ENCODE results near the gene ANKRD29. TPM values are rescaled to one million over a fixed set of nuclear protein-coding genes. Genes with fewer than 3 reads are reported as not detected.

Gene ANKRD29
- total and polyA plus RNA-seq, 4 experiments from 2014 or later, result 0.91 to 1.3 TPM; not detected in 2

DNA sequence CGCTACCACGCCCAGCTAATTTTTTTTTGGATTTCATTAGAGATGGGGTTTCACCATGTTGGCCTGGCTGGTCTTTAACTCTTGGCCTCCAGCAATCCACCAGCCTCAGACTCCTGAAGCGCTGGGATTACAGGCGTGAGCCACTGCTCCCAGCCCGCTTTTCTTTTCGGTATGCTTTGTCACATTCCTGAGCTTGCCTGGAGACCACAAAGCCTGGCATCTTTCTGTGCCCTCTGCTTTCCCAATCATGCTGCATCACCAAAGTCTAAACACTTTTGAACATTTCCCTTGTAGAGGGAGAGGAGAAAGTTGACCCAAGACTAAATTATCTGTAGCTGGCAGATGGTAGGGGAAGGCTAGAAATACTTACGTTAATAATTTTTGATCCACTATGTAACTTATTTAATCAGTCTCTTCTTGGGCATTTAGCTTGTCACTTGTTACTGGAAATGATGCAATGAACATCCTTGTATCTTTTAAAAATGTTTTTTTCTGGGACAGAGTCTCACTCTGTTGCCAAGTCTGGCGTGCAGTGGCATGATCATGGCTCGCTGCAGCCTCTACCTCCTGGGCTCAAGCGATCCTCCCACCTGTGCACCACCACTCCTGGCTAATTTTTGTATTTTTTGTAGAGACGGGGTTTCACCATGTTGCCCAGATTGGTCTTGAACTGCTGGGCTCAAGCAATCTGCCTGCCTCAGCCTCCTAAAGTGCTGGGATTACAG is 73.7 kb downstream of the ANKRD29 start:
- no peak for DNase-seq
- Histone ChIP-seq H3K27me3 (ENCODE audit: insufficient read depth, low read length) (no peaks in the 10 kb centered on the region), H3K4me1 (ENCODE audit: insufficient read depth, low read length) (peaks cover 21% of the 10 kb centered on the region), H3K36me3 (ENCODE audit: insufficient read depth, low read length) (no peaks in the 10 kb centered on the region), H3K27ac (ENCODE audit: low read depth, low read length) (no peak overlapping the region), H3K4me3 (ENCODE audit: low read length in 2 of 2) (no peak overlapping the region), H3K9me3 (ENCODE audit: control insufficient read depth in 1 of 2, low read length in 2 of 2) (no peaks in the 10 kb centered on the region)
- ChIA-PET CTCF (ENCODE audit: partially characterized antibody) (interaction anchor here (0.8 to 6.1 kb wide), 15 partner anchors 35 to 330 kb away, joined by 3 to 85 read pairs (median 5); partner anchors contain the start of gene RMC1), POLR2A (ENCODE audit: partially characterized antibody) (interaction anchor here (1.7 kb wide), 1 partner anchor 86 kb away, joined by 3 read pairs; the partner anchor contains the start of gene RMC1)
- Mint-ChIP-seq H3K27me3 (peaks cover 0 to 4% of the 10 kb centered on the region in 2 donors), H3K4me1 (peaks cover 11 to 24% (median 19%) of the 10 kb centered on the region in 4 donors), H3K9me3 (no peaks in the 10 kb centered on the region), H3K4me3 (no peak overlapping the region), H3K27ac (peak overlapping the region in 1 of 7 donors; percentile 23), H3K36me3 (peaks cover 0 to 13% of the 10 kb centered on the region in 2 donors)
- intact Hi-C loops (cut with micrococcal nuclease), result loop anchor here (5.0 kb wide), 3 partner anchors 152 to 657 kb away; partner anchors contain the start of gene RBBP8

DNA sequence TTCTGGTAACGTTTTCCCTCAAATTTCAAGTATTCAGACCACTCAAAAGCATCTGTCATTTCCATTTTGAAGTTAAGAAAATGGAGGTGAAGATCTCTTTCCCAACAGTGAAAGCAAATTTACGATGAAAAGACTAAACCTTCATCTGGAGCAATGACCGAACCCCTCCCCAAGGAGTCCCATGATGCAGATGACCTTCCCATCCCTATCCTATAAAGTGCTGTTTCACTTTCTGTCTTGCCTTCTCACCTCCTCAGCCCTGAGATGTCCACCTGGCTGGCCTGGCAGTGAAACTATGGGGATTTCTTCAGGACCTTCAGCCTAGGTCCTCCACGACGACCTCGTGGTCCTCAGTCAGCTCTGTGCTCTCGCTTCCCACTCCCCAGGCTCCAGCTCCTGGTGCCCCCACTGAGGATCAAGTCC is 75.5 kb downstream of the ANKRD29 start:
- Histone ChIP-seq H3K4me1 (ENCODE audit: insufficient read depth, low read length) (peaks cover 38% of the 10 kb centered on the region), H3K36me3 (ENCODE audit: insufficient read depth, low read length) (no peaks in the 10 kb centered on the region), H3K27me3 (ENCODE audit: insufficient read depth, low read length) (no peaks in the 10 kb centered on the region), H3K4me3 (ENCODE audit: low read length in 2 of 2) (peak overlapping the region; percentile 17 to 87), H3K9me3 (ENCODE audit: control insufficient read depth in 1 of 2, low read length in 2 of 2) (no peaks in the 10 kb centered on the region), H3K27ac (ENCODE audit: low read depth, low read length) (peak overlapping the region; percentile 97)
- DNase-seq, result no peak
- Mint-ChIP-seq H3K4me1 (peaks cover 19 to 40% (median 30%) of the 10 kb centered on the region in 4 donors), H3K36me3 (peaks cover 0 to 13% of the 10 kb centered on the region in 2 donors), H3K9me3 (no peaks in the 10 kb centered on the region), H3K27me3 (peaks cover 0 to 4% of the 10 kb centered on the region in 2 donors), H3K27ac (peak overlapping the region; percentile 87 to 98 (median 96)), H3K4me3 (peak overlapping the region; percentile 87 to 96 (median 93))
- intact Hi-C loops (cut with micrococcal nuclease), result loop anchor here (1.0 to 5.0 kb wide), 6 partner anchors 24 to 655 kb away; partner anchors contain the start of gene RBBP8
- POLR2A ChIA-PET (ENCODE audit: partially characterized antibody), result interaction anchor here (0.7 to 2.1 kb wide), 6 partner anchors 44 to 89 kb away, joined by 3 to 16 read pairs (median 4); no protein-coding TSS in a partner anchor
- CTCF ChIA-PET (ENCODE audit: partially characterized antibody), result interaction anchor here (0.7 to 6.1 kb wide), 9 partner anchors 24 to 89 kb away, joined by 3 to 85 read pairs (median 6); no protein-coding TSS in a partner anchor

DNA sequence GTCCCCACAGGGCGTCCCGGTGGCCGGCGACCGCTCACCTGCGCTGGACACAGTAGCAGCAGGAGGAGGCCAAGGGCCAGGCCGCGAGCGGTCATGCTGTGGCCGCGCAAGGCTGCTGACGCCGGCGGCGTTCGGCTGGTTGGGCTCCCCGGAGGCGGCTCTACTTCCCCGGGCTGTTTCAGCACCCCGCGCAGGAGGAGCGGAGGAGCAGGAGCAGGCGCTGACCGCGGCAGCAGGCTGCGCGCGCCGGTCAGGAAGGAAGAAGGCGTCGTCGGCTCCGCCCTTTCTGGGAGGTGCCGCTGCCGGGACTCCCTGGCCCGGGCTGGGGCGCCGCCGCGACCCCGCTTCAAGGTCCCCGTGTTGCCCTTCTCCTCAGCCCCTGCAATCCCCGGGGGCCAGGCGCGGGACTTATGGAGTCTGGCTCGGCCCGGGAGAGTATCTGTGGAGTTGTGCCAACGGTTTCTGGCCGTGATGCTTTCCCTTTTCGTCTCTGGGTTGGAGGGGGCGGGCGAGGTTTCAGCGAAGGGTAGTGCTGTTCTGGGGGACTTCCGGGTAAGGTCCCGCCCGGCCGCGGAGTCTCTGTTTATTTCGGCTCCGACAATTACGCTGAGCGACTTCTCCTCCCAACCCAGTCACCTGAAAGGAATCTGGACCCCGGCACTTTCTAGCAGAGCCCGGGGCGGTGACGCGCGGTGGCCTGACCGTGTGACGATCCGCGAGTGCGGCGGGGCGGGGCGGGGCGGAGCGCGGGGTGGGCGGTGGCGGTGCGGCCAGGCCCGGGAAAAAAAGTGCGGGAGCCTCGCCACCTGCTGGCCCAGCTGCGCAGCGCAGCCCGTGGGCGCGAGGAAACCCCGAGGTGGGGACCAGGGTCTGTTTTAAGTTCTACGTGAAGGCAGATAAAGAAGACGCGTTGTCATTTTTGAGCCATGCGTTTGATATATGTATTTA is 76.2 kb downstream of the ANKRD29 start, which contains the start of gene NPC1:
TSS of gene NPC1 (minus strand) at position 258 of the 948 bp plus-strand sequence. CDS start at position 95, 163 bp downstream.
- peak within 1 kb of the TSS; percentile 97 for H3K27ac ChIP-seq (ENCODE audit: low read depth, low read length)
- H3K4me1 ChIP-seq (ENCODE audit: insufficient read depth, low read length), result peaks cover 46% of the 10 kb centered on the region
- CTCF ChIA-PET (ENCODE audit: partially characterized antibody), result interaction anchor here (0.7 to 6.1 kb wide), 18 partner anchors 12 to 92 kb away, joined by 3 to 85 read pairs (median 6); no protein-coding TSS in a partner anchor
- Mint-ChIP-seq H3K4me3 (peak within 1 kb of the TSS; percentile 87 to 96 (median 94)), H3K27me3 (peaks cover 0 to 4% of the 10 kb centered on the region in 2 donors), H3K4me1 (peaks cover 25 to 47% (median 37%) of the 10 kb centered on the region in 4 donors), H3K36me3 (peaks cover 0 to 19% of the 10 kb centered on the region in 2 donors), H3K9me3 (no peaks in the 10 kb centered on the region), H3K27ac (peak within 1 kb of the TSS; percentile 95 to 98 (median 97))
- DNase-seq, result peak; percentile 91 to 95 (median 94)
- intact Hi-C loops (cut with micrococcal nuclease), result loop anchor here (1.0 to 5.0 kb wide), 11 partner anchors 12 to 654 kb away; partner anchors contain the start of genes RBBP8, RIOK3 and RMC1
- no peaks in the 10 kb centered on the region for H3K27me3 ChIP-seq (ENCODE audit: insufficient read depth, low read length)
- H3K9me3 ChIP-seq (ENCODE audit: control insufficient read depth in 1 of 2, low read length in 2 of 2), result no peaks in the 10 kb centered on the region
- H3K36me3 ChIP-seq (ENCODE audit: insufficient read depth, low read length), result no peaks in the 10 kb centered on the region
- POLR2A ChIA-PET (ENCODE audit: partially characterized antibody), result interaction anchor here (0.7 to 2.4 kb wide), 15 partner anchors 11 to 133 kb away, joined by 3 to 19 read pairs (median 5); partner anchors contain the start of gene RIOK3
- H3K4me3 ChIP-seq (ENCODE audit: low read length in 2 of 2), result peak within 1 kb of the TSS; percentile 77 to 87

DNA sequence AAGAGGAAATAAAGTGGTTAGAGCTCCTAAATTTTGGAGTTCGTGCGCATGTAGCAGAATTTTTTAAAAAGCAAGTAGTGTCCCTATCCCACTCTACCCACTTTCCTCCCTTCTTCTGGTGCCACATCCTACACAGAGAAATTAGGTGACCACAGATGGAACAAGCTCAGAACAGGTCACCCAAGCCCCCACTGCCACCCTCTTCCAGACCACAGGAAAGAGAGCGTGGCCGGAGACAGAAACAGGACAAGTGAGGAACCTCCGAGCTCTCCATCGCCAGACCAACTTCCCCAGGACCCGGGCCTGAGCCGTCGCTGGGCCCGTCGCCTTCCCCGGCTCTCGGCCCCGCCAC is 76.8 kb downstream of the ANKRD29 start:
- H3K27ac ChIP-seq (ENCODE audit: low read depth, low read length), result peak overlapping the region; percentile 97
- CTCF ChIA-PET (ENCODE audit: partially characterized antibody), result interaction anchor here (0.8 to 3.1 kb wide), 12 partner anchors 11 to 91 kb away, joined by 3 to 57 read pairs (median 4); no protein-coding TSS in a partner anchor
- no peaks in the 10 kb centered on the region for H3K9me3 Mint-ChIP-seq
- intact Hi-C loops (cut with micrococcal nuclease), result loop anchor here (1.0 to 5.0 kb wide), 10 partner anchors 12 to 654 kb away; partner anchors contain the start of genes RBBP8, RIOK3 and RMC1
- H3K27me3 ChIP-seq (ENCODE audit: insufficient read depth, low read length), result no peaks in the 10 kb centered on the region
- peak in 1 of 5 donors; percentile 10 for DNase-seq
- no peaks in the 10 kb centered on the region for H3K36me3 ChIP-seq (ENCODE audit: insufficient read depth, low read length)
- peaks cover 0 to 19% of the 10 kb centered on the region in 2 donors for H3K36me3 Mint-ChIP-seq
- H3K4me3 ChIP-seq (ENCODE audit: low read length in 2 of 2), result peak overlapping the region; percentile 77 to 87
- peaks cover 52% of the 10 kb centered on the region for H3K4me1 ChIP-seq (ENCODE audit: insufficient read depth, low read length)
- POLR2A ChIA-PET (ENCODE audit: partially characterized antibody), result interaction anchor here (0.7 to 2.4 kb wide), 14 partner anchors 11 to 133 kb away, joined by 3 to 19 read pairs (median 5); partner anchors contain the start of gene RIOK3
- no peaks in the 10 kb centered on the region for H3K9me3 ChIP-seq (ENCODE audit: control insufficient read depth in 1 of 2, low read length in 2 of 2)
- peaks cover 26 to 54% (median 42%) of the 10 kb centered on the region in 4 donors for H3K4me1 Mint-ChIP-seq
- peaks cover 0 to under 1% of the 10 kb centered on the region in 2 donors for H3K27me3 Mint-ChIP-seq
- H3K4me3 Mint-ChIP-seq, result peak overlapping the region; percentile 87 to 96 (median 94)
- peak overlapping the region; percentile 92 to 96 (median 93) for H3K27ac Mint-ChIP-seq

DNA sequence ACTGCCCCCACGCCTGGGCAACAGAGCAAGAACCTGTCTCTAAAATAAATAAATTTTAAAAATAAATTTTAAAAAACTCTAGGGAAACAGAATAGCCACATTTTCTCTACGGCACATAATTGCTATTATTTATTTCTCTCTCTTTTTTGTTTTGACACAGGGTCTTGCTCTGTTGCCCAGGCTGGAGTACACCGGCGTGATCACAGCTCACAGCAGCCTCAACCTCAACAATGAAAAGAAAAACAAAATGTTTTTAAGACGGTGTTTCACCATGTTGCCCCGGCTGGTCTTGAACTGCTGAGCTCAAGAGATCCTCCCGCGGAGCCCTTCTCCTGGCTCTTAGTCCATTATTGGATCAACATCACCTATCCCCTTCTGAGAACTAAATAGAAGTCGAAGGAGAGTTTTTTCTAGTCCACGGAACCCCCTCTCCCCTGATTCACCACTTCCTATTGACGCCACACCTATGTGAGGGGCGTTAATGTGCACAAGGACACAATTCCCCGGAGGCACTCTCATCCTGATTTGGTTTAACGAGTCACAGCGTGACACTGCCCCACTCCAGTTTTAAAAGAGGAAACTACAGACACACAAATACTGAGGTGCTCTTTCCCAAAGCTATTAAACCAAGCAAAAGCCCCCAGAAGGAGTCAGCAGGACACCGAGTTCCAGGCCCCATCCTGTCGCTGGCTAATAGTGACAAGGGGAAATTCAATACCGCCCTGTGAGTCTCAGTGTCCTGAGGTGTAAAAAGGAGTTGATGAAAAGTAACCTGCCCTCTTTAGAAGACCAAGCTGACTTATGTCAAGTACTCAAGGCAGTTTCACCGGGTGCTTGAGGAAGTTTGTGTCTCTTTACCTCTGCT is 77.5 kb downstream of the ANKRD29 start:
- H3K27ac Mint-ChIP-seq, result peak overlapping the region; percentile 92 to 96 (median 93)
- intact Hi-C loops (cut with micrococcal nuclease), result loop anchor here (5.0 kb wide), 3 partner anchors 148 to 653 kb away; partner anchors contain the start of gene RBBP8
- Histone ChIP-seq H3K36me3 (ENCODE audit: insufficient read depth, low read length) (no peaks in the 10 kb centered on the region), H3K4me3 (ENCODE audit: low read length in 2 of 2) (peak overlapping the region; percentile 77 to 87), H3K27ac (ENCODE audit: low read depth, low read length) (peak overlapping the region; percentile 97), H3K9me3 (ENCODE audit: control insufficient read depth in 1 of 2, low read length in 2 of 2) (no peaks in the 10 kb centered on the region), H3K4me1 (ENCODE audit: insufficient read depth, low read length) (peaks cover 58% of the 10 kb centered on the region), H3K27me3 (ENCODE audit: insufficient read depth, low read length) (no peaks in the 10 kb centered on the region)
- H3K4me3 Mint-ChIP-seq, result peak overlapping the region; percentile 87 to 96 (median 94)
- CTCF ChIA-PET (ENCODE audit: partially characterized antibody), result interaction anchor here (0.8 to 3.1 kb wide), 13 partner anchors 10 to 91 kb away, joined by 3 to 57 read pairs (median 4); no protein-coding TSS in a partner anchor
- peaks cover 30 to 60% (median 48%) of the 10 kb centered on the region in 4 donors for H3K4me1 Mint-ChIP-seq
- DNase-seq, result peak; percentile 7 to 47 (median 13)
- POLR2A ChIA-PET (ENCODE audit: partially characterized antibody), result interaction anchor here (0.7 to 2.4 kb wide), 15 partner anchors 10 to 132 kb away, joined by 3 to 19 read pairs (median 5); partner anchors contain the start of gene RIOK3
- H3K36me3 Mint-ChIP-seq, result peaks cover 2 to 23% of the 10 kb centered on the region in 2 donors
- H3K9me3 Mint-ChIP-seq, result no peaks in the 10 kb centered on the region
- H3K27me3 Mint-ChIP-seq, result no peaks in the 10 kb centered on the region

Data from CD4-positive, alpha-beta memory T cell (primary cell).